GM19193 (cell line): ENCODE results near the gene MMP8.

ENCODE experiments used
- POLR2A ChIP-seq: IDR thresholded peaks from 4 replicates; pipeline ENCODE4 v1.6.1; 2011; ENCODE audit not compliant: insufficient read depth, insufficient read length; ENCODE audit errors: extremely low read depth

MMP8 gene

DNA sequence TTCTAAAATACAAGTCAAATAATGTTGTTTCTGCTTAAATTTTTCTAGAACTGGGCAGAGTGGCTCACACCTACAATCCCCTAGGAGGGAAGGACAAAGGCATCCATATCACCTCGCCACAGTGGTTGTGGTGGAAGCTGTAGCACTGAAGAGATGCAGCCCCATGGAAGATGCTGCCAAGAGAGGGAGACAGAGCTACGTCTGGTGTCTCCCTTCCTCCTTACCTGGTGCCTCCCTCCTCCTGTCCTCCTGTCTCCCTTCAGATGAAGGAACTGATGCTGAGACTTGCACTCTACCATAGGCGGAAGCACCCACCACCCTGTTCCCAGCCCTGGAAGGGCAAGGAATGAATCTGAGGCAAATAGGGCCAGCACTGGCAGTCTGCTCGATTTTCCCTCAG is 41.5 kb downstream of the MMP8 start:
- no peak for TF ChIP-seq POLR2A

DNA sequence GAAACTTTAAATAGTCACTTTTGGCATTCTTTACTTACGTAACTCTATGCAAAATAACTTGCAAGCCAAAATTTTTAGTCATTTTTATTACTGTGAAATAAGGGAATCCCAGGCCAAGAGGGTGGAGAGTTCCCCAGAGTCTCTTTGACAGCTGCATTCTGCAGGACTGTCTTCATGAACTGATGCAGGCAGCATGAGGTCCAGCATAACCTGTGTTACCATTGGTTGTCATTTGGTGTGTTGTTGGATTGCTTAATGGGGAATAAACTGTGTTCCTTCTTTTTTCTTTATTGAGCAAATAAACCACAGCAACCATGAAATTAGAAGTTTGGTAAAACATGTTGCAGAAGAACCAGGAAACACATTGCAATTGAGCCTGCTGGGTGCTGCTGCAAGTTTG is 43.8 kb downstream of the MMP8 start:
- TF ChIP-seq POLR2A = no peak

DNA sequence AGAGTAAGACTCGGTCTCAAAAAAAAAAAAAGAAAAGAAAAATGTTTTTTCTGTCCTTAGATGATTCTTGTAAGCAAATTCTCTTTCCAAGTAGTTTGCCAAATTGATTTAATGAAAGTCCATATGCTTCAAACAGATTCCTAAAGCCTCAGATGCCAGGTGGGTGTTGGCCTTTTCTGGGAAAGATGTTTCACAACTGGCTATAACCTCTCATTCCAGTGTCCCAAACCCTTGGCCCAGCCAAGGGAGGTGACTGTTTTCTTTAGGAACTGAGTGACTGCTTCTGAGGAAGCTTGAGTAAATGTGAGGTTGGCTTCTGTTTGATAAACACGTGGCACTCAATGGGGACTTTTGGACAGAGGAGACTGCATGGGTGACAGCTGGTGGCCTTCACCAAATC is 46.7 kb downstream of the MMP8 start:
- no peak for TF ChIP-seq POLR2A

DNA sequence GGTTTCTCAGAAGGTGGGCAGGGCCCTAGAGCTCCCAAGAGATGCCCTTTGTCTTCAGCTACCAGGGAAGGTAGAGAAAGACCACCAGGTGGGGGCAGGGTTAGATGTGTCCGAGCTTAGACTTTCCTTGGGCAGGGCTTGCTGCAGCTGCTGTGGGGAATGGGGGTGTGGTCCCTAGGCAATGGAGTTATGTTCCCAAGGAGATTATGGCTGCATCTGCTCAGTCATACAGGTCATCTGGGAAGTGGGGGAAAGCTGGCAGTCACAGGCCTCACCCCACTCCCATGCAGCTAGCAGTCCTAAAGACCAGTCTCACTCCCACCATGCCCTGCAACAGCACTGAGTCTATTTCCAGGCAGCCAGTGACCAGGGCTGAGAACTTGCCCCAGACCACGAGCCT is 48.7 kb downstream of the MMP8 start:
- no peak for TF ChIP-seq POLR2A

DNA sequence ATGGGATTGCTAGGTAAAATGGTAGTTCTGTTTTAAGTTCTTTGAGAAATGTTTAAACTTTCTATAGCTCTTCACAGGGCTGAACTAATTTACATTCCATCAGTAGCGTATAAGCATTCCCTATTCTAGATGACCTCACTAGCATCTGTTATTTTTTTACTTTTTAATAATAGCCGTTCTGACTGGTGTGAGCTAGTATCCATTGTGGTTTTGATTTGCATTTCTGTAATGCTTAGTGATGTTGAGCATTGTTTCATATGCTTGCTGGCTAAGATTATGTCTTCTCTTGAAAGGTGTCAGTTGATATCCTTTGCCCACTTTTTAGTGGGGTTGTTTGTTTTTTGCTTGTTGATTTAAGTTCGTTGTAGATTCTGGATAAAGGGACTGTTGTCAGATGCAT is 55.1 kb downstream of the MMP8 start:
- TF ChIP-seq POLR2A = no peak

DNA sequence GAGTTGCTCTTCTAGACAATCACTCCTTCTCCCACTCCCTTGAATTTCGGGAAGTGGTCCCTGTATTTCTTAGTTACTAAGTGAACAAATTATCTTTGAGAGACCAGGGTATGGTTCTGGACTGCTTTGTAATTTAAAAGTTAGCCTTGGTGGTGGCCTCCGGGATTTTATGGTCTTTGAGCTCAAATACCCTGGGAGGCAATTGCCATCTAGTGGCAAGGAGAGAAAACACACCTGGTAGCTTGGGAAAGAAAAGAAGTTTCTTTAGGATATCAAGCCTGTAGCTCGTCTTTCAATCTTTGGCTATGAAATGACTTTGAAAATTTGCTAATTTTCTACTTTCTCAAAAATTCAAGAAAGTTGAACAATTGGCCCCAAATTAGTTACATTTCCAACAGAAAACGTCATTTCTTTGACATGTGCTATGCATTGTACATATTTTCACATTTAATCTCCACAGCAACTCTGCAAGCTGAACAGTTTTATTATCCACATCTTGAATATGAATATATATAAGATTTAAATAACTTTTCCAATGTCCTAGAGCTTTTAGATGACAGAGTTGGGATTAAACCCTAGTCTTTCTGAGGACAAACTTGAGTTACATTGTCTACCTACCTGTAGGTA is 58.3 kb downstream of the MMP8 start:
- no peak for TF ChIP-seq POLR2A

DNA sequence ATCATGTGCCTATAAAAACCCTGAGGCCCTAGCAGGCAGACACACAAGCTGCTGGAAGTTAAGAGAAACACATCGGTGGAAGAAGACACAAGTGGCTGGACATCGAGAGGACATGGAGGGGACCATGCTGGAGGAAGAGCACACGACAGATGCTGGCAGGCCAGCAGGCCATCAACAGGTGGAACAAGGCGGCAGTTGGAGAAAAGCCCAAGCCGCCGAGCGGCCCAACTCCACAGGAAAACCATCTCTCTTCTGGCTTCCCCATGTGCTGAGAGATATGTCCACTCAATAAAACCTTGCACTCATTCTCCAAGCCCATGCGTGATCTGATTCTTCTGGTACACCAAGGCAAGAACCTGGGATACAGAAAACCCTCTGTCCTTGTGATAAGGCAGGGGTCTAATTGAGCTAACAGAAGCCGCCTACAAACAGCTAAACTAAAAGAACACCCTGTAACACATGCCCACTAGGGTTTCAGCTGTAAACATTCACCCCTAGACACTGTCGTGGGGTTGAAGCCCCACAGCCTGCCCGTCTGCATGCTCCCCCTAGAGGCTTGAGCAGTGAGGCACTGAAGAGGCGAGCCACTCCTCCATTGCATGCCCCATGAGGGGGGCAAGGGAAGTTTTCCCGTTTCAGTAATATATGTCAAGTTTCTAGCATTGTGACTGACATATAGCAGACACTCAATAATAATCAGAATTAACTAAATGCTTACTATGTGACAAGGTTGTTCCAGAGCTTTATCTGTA is 60.6 kb downstream of the MMP8 start:
- TF ChIP-seq POLR2A = no peak

DNA sequence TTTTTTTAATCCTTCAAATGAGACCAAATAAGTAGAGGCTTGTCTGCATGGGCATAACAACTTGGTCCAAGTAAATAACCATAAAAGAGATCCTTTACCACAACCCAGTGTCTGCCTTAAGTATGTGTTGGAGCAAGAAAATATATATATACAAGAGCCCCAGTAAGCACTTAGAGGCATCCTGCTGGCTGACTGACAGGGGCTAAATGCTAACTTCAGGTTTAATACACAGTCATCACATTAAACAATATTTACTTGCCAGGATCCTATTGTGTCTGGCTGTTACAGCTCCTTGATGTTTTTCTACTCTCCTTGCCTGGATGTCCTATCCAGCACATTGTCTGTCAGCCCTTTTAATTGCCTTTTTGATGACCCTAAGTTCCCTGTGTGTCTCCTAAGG is 62.1 kb downstream of the MMP8 start:
- no peak for TF ChIP-seq POLR2A
